Keratinocyte (primary cell): Measurements from ENCODE around the gene LRRC57. TPM values are rescaled to one million over a fixed set of nuclear protein-coding genes. Genes with fewer than 3 reads are reported as not detected.

Source experiments
- DNase-seq: peaks from one replicate; pipeline ENCODE4 v3.0.0-alpha.2; 2011; ENCODE audit warnings: low read depth, missing footprints, low spot score
- FAIRE-seq: peaks from 2 replicates; lab custom pipeline; 2011; peaks lifted over from hg19 to GRCh38; lab: Jason Lieb, UNC
- H2AFZ ChIP-seq: 2 replicates; pipeline ENCODE4 v1.6.0; 2012; ENCODE audit warnings: low read length, control low read depth, inconsistent platforms; ENCODE audit not compliant: control insufficient read depth
- H3K27ac ChIP-seq: 2 replicates; pipeline ENCODE4 v1.5.1; 2011; ENCODE audit warnings: low read length; ENCODE audit not compliant: control insufficient read depth, insufficient read depth
- H3K27me3 ChIP-seq: 3 replicates; pipeline ENCODE4 v1.6.0; 2011; ENCODE audit warnings: low read length; ENCODE audit not compliant: control insufficient read depth, insufficient read depth; ENCODE audit errors: extremely low read depth
- H3K36me3 ChIP-seq, 2 experiments: 2 replicates in 1 of 2; 3 replicates in 1 of 2; pipeline ENCODE4 v1.5.1; 2011; ENCODE audit warnings: low read length in 2 of 2, mild to moderate bottlenecking in 1 of 2; ENCODE audit not compliant: control insufficient read depth in 2 of 2, insufficient read depth in 2 of 2; ENCODE audit errors: extremely low read depth in 1 of 2
- H3K4me1 ChIP-seq: 3 replicates; pipeline ENCODE4 v1.5.1; 2011; ENCODE audit warnings: low read length; ENCODE audit not compliant: control insufficient read depth, insufficient read depth; ENCODE audit errors: extremely low read depth
- H3K4me2 ChIP-seq: 3 replicates; pipeline ENCODE4 v1.6.0; 2011; ENCODE audit warnings: low read depth, low read length; ENCODE audit not compliant: control insufficient read depth, insufficient read depth; ENCODE audit errors: extremely low read depth
- H3K4me3 ChIP-seq, 3 experiments: fragments of 200-600 bp in 1 of 3; sonication (generic) in 1 of 3; 2 replicates in 2 of 3; 3 replicates in 1 of 3; pipeline ENCODE4 v1.5.1; 2011 to 2016; ENCODE audit warnings: low read length in 3 of 3, mild to moderate bottlenecking in 3 of 3, control low read depth in 2 of 3, inconsistent platforms in 1 of 3, low read depth in 1 of 3, mixed read lengths in 1 of 3, mixed run types in 1 of 3, moderate library complexity in 1 of 3; ENCODE audit not compliant: control insufficient read depth in 2 of 3, insufficient read depth in 2 of 3; ENCODE audit errors: extremely low read depth in 1 of 3
- H3K79me2 ChIP-seq: 2 replicates; pipeline ENCODE4 v1.6.0; 2012; ENCODE audit warnings: low read length; ENCODE audit not compliant: control insufficient read depth, insufficient read depth
- H3K9ac ChIP-seq: 3 replicates; pipeline ENCODE4 v1.6.0; 2011; ENCODE audit warnings: low read length; ENCODE audit not compliant: control insufficient read depth, insufficient read depth; ENCODE audit errors: extremely low read depth
- H3K9me1 ChIP-seq: 3 replicates; pipeline ENCODE4 v1.6.0; 2011; ENCODE audit warnings: low read length; ENCODE audit not compliant: control insufficient read depth, insufficient read depth; ENCODE audit errors: extremely low read depth
- H3K9me3 ChIP-seq: 2 replicates; pipeline ENCODE4 v1.5.1; 2012; ENCODE audit warnings: low read depth, low read length; ENCODE audit not compliant: control insufficient read depth
- H4K20me1 ChIP-seq: 3 replicates; pipeline ENCODE4 v1.6.0; 2011; ENCODE audit warnings: low read length; ENCODE audit not compliant: control insufficient read depth, insufficient read depth; ENCODE audit errors: extremely low read depth
- CTCF ChIP-seq, 3 experiments: IDR thresholded peaks in 1 of 3; conservative IDR thresholded peaks in 1 of 3; optimal IDR thresholded peaks in 1 of 3; 2 replicates in 2 of 3; 3 replicates in 1 of 3; pipeline versions ENCODE3 to v1.5.1; 2011; ENCODE audit warnings: low read length in 3 of 3, mild to moderate bottlenecking in 3 of 3, moderate library complexity in 2 of 3, control low read depth in 1 of 3, inconsistent platforms in 1 of 3; ENCODE audit not compliant: insufficient read depth in 2 of 3; ENCODE audit errors: extremely low read depth in 1 of 3
- EZH2 ChIP-seq: IDR thresholded peaks from one replicate; pipeline ENCODE4 v1.6.1; 2012; ENCODE audit warnings: inconsistent platforms, mild to moderate bottlenecking, low read length, moderate library complexity
- dilution Hi-C: fragments of 300-500 bp; cut with MboI; formaldehyde crosslinking; loops from one replicate; pipeline ENCODE4 v1.7.0; 2020; ENCODE audit warnings: low sequenced_read_pairs; ENCODE audit not compliant: extremely low pct_ligation_motif_present
- polyA plus RNA-seq, 5 experiments: library from polyadenylated mRNA; depleted of rRNA in 3 of 5; stranded (reverse) in 3 of 5; stranded (forward) in 1 of 5; unstranded in 1 of 5; fragments of >200 nt; gene quantifications; 1 replicate in 1 of 5; 2 replicates in 3 of 5; 3 replicates in 1 of 5; pipeline versions ENCODE4 v1.2.1 to v1.2.3, GENCODE V29; 2011 to 2012; ENCODE audit warnings: missing spikeins in 2 of 5, low read depth in 1 of 5, low replicate concordance in 1 of 5

LRRC57 gene
- polyA plus RNA-seq, 1 donor (not counting 4 experiments of a cell fraction or from before 2014, with no cell fraction given): 12.8 TPM

- DNase-seq: no peak
- dilution Hi-C loops: no loop called here
Measured at GRCh38 chr15:42508263-42508690, 40.3 kb downstream of the LRRC57 start.

GRCh38 chr15:42507514-42507913, 41.1 kb downstream of the LRRC57 start:
- DNase-seq: no peak
- no peaks in the 10 kb centered on the region for H4K20me1 ChIP-seq
- H3K9ac ChIP-seq: no peak overlapping the region
- H3K27ac ChIP-seq: no peak overlapping the region
- TF ChIP-seq EZH2: no peak
- no peak for TF ChIP-seq CTCF (optimal IDR thresholded peaks at IDR 0.05 in 1 of 3, IDR thresholded peaks at IDR 0.05 in 1 of 3, conservative IDR thresholded peaks at IDR 0.05 in 1 of 3; ENCODE audit: extremely low read depth in 1 of 3, insufficient read depth in 2 of 3, low read length in 3 of 3)
- H3K79me2 ChIP-seq: peaks cover 42% of the 10 kb centered on the region
- peaks cover 2% of the 10 kb centered on the region for H3K4me1 ChIP-seq
- H2AFZ ChIP-seq: no peak overlapping the region
- dilution Hi-C loops: no loop called here
- no peak overlapping the region for H3K4me3 ChIP-seq
- peaks cover 2 to 9% of the 10 kb centered on the region in 2 experiments for H3K36me3 ChIP-seq
- H3K9me1 ChIP-seq: no peaks in the 10 kb centered on the region
- no peaks in the 10 kb centered on the region for H3K9me3 ChIP-seq
- no peak overlapping the region for H3K4me2 ChIP-seq
- H3K27me3 ChIP-seq: no peaks in the 10 kb centered on the region
- FAIRE-seq: no peak

More at GRCh38 chr15:42508263-42508690, 40.3 kb downstream of the LRRC57 start:
- TF ChIP-seq EZH2 (no peak), CTCF (optimal IDR thresholded peaks at IDR 0.05 in 1 of 3, IDR thresholded peaks at IDR 0.05 in 1 of 3, conservative IDR thresholded peaks at IDR 0.05 in 1 of 3; ENCODE audit: extremely low read depth in 1 of 3, insufficient read depth in 2 of 3, low read length in 3 of 3) (no peak)
- Histone ChIP-seq H3K9me3 (no peaks in the 10 kb centered on the region), H3K79me2 (peaks cover 35% of the 10 kb centered on the region), H3K27ac (no peak overlapping the region), H4K20me1 (no peaks in the 10 kb centered on the region), H3K27me3 (no peaks in the 10 kb centered on the region), H2AFZ (no peak overlapping the region), H3K36me3 (peaks cover 4 to 14% of the 10 kb centered on the region in 2 experiments), H3K9me1 (no peaks in the 10 kb centered on the region), H3K9ac (no peak overlapping the region), H3K4me1 (no peaks in the 10 kb centered on the region), H3K4me2 (no peak overlapping the region), H3K4me3 (no peak overlapping the region)
- FAIRE-seq: peak; percentile 36
